GM11168 (cell line): ENCODE measurements around the gene CEP112.

Experiments
- in situ Hi-C: fragments of 300-500 bp; cut with MboI; formaldehyde crosslinking; loops from one replicate; pipeline ENCODE4 v1.12.0; 2022; ENCODE audit warnings: low sequenced_read_pairs; ENCODE audit not compliant: unreplicated experiment

CEP112 gene

GRCh38 chr17:65633146-65633881 is 558.6 kb downstream of the CEP112 start:
- in situ Hi-C loops = no loop called here

- in situ Hi-C loops = no loop called here
These were observed 561.4 kb downstream of the CEP112 start for GRCh38 chr17:65630502-65630901.

DNA sequence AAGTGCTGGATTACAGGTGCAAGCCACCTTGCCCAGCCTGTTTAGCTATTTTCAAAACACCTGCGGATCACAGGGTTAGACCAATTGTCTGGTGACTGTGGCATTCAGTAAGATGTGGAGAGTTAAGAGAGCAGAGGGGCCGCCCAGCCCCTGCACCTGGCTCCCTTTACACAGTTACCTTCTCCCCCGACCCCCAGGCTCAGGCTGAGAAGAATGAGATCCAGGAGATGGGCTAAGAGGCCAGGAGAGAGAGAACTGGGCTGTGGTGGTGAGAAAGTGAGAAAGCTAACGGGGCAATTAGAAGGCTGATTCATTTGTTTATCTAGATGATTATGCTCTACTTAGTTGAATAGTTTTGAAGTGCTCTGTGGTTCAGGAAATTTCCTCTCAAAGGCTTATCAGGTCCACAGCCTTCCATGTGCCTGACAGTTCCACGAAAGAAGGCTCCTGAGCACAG is 562.7 kb downstream of the CEP112 start:
- in situ Hi-C loops = no loop called here

GRCh38 chr17:65628644-65629036 is 563.3 kb downstream of the CEP112 start:
- in situ Hi-C loops = no loop called here

DNA sequence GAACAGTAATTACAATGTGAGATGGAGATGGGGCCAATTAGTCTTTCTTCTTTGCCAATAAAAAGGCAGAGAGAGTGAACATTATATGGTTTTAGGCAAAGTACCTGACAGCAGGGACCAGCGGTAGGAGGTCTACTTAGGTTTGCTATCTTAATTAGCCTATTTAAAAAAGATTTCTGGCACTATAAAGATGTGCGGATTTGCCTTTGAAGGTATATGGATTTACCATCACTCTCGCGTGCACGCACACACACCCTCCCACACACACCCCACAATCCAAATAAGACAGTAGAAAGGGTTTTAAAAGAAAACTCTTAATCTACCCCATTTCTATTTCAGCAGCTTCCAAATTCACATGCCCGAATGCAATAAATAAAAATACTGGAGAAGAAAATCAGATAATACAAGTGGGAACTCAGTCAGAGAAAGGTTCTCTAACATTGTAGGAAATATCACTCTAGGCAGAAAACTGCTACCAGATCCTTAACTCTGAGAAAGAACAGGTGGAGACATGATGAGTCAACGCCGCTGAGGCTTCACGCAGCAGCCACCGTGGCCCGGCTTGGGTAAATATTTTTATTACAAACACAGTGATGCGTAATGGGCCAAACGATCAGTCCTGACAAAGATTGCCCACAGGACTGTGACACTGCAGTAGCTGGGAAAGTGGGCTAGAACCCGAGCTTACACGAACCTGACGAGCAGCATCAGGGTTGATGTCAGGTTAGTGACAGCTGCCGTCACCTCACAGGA is 563.9 kb downstream of the CEP112 start:
- in situ Hi-C loops = no loop called here

- in situ Hi-C loops = no loop called here
These were observed 564.8 kb downstream of the CEP112 start for GRCh38 chr17:65627108-65627507.

DNA sequence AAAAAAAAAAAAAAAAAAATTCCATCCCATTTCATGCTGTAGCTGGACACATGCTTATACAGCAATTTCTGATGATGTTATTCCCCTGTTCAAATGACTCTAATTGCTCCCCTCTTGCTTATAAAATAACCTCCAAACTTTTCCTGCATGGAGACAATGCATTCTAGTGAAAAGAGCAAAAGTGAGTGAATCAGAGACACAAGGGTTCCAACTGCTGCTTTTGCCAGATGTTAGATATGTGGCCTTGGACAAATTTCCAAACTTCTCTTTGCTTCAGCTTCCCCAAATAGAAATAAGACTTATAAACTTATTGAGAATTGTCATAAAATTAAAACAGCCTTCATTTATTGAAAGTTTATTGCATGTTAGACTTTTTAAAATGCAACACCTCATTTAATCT is 565.5 kb downstream of the CEP112 start:
- in situ Hi-C loops = no loop called here

- in situ Hi-C loops = no loop called here
These were observed 573.4 kb downstream of the CEP112 start for GRCh38 chr17:65618516-65618915.

DNA sequence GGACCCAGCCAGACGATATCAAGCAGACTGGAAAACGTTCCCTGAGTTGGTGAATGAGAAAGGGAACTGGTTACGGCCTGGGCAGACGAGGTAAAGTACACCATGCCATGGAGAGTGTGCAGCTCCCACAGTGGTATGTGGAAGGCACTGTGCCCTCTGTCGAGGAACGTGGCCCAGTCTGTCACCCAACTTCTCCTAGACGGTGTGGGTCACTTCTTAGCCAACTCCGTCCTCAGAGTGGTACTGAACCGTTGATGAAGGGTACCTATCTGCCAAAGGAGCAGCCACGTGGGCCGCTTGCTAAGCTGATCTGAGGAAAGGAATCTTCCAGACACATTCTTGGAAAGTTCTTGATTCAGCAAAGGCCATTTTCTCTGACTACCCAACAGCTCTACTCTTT is 574.4 kb downstream of the CEP112 start:
- in situ Hi-C loops = no loop called here

- in situ Hi-C loops = no loop called here
These were observed 582.2 kb downstream of the CEP112 start for GRCh38 chr17:65609749-65610148.

- in situ Hi-C loops = no loop called here
These were observed 582.6 kb downstream of the CEP112 start for GRCh38 chr17:65609286-65609685.

DNA sequence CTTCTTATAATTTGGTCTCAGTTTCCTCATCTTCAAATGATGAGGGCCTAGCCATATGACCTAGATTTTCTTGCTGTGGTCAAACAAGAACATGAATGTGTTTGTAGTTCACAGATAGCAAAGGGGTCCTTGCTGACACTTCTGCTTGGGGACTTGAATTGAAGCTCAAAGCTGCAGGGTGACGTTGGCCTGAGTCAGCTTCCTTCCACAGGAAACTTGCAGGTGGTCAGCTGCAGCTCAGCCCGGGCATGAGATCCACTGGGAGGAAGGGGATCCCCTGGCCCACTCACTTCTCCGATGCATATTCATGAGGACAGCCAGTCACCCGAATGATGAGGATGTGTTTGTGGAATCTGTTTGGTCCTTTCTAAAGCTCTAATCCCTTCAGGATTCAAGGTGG is 587.9 kb downstream of the CEP112 start:
- in situ Hi-C loops = no loop called here

GRCh38 chr17:65601881-65602280 is 590.1 kb downstream of the CEP112 start:
- in situ Hi-C loops = no loop called here

DNA sequence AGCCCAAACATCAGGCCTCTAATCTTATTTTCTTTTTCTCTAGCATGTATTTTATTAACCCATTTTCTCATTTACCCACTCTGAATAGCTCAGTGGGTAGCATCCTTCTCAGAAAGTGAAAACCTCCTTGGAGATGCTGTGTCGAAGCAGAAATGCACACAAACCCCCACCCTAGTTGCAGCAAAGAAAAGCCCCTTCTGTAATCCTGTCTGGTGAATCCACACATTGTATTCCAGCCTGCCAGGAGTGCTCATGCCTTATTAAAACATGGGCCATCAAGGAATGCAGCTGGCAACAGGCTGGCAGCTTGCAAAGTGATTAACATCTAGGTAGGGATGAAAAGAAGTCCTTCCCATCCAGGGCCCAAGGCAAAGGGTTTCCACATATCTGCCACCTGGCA is 590.8 kb downstream of the CEP112 start:
- in situ Hi-C loops = no loop called here

DNA sequence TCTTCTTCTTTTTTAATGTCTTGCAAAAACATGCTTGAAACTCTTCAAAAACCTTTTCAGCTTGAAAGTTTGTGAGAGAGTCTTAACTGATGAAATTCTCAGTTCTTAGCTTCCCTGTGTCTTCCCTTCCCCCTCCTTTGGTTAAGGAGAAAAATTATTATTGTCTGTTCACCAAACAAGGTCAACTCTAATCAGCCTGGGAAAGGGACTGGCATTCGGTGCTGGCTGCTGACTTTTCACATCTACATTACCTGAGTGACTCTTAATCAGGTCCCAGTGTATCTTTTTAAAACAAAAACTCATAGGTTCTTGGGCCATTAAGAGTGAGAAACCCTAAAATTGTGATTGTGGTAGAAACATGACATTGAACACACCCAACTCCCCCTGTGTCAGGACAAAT is 591.4 kb downstream of the CEP112 start:
- in situ Hi-C loops = no loop called here

DNA sequence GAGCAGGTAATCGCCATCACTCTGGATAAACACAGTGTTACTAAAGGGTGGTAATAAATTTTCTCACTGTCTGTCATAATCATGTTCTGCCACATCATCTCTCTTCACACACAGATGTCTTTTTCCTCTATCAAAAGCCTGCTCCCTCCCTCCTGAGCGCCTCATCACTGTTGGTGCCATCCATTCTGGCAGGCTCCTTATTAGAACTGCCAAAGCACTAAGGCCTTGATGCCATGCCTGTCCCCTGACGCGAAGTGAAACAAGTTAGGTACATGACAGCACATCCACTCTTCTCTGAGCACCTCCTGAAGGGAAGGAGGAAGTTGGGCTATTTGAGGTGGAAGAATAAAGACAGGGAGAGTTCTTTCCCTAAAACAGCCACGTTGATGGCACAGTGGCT is 592.3 kb downstream of the CEP112 start:
- in situ Hi-C loops = no loop called here

DNA sequence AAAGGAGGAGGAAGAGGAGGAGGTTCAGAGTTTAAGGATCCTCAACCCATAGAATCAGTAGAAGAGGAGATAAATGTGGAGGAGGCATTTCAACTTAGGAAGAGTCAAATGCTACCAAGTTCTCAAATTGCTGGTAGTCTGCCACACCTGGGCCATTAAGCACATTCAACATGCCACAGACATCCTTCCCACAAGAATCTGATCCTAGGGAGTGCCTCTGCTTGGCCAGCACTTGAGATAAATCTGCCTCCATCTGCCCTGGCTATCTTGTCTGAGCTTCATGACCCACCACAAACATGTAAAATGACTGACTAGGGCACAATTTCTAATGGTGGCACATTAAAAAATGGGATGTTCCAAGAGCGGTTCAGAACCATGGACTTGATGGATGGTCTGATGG is 593.2 kb downstream of the CEP112 start:
- in situ Hi-C loops = no loop called here

DNA sequence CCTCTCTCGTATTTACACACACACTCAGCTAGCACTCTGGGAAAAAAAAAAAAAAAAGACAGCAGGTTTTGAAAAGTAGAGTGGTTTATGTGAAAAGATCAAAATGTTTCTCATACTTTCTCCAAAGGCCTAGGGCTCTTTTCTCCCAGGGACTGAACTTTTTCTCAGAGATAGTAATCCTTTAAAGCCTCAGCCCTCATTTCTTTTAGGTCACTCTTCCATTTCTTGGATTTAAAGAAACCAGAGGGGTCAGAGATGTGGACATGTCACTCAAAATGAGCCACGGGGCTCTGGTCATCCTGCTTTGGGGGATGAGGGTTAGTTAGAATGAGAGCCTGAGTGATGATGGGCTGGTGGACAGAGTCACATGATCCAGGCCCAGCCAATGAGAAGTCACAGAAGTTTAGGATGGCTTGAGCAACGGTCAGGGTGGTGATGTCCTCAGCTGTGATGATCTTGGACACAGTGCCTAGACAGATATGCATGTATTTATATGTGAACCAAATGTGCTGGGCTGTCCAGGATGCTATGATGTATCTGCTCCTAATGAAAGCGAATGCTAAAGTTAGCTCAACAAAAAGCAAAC is 596.8 kb downstream of the CEP112 start:
- in situ Hi-C loops = no loop called here

GRCh38 chr17:65593855-65594845 is 597.8 kb downstream of the CEP112 start:
- in situ Hi-C loops = no loop called here
